IPS DF 6.9 (cell line): ENCODE results near the gene SERINC2.

Source experiments
- DNase-seq: peaks from one replicate; pipeline ENCODE4 v3.0.0-alpha.2; 2013; ENCODE audit warnings: low read depth, low spot score
- H3K27ac ChIP-seq: one replicate; pipeline ENCODE4 v1.5.1; 2013; ENCODE audit warnings: low read length, control low read depth
- H3K27me3 ChIP-seq: 2 replicates; pipeline ENCODE4 v1.6.1; 2013; ENCODE audit warnings: mild to moderate bottlenecking, low read length; ENCODE audit not compliant: control insufficient read depth, insufficient read depth
- H3K36me3 ChIP-seq: 2 replicates; pipeline ENCODE4 v1.6.1; 2013; ENCODE audit warnings: low read length; ENCODE audit not compliant: control insufficient read depth, insufficient read depth
- H3K4me1 ChIP-seq: 2 replicates; pipeline ENCODE4 v1.6.1; 2013; ENCODE audit warnings: low read length; ENCODE audit not compliant: control insufficient read depth, insufficient read depth
- H3K4me3 ChIP-seq: 2 replicates; pipeline ENCODE4 v1.5.1; 2013; ENCODE audit warnings: mild to moderate bottlenecking, low read length
- H3K9me3 ChIP-seq: 2 replicates; pipeline ENCODE4 v1.6.1; 2013; ENCODE audit warnings: low read length, inconsistent platforms; ENCODE audit not compliant: control insufficient read depth, insufficient read depth
- WGBS: extraction: QIAGEN DNeasy Blood & Tissue Kit; methylation state at CpG from one replicate; pipeline ENCODE4 v1.1.7; 2013; ENCODE audit warnings: mixed read lengths, missing lambda C conversion rate; ENCODE audit not compliant: insufficient read length, insufficient coverage; 5-methylcytosine and 5-hydroxymethylcytosine counted together

The SERINC2 gene

GRCh38 chr1:31412732-31413404 is at the start of gene SERINC2:
Gene SERINC2, plus strand, starts transcription at chr1:31413213. Its CDS starts 53 bp downstream, at chr1:31413266.
- Histone ChIP-seq H3K9me3 (no peaks in the 10 kb centered on the region), H3K27ac (no peak within 1 kb of the TSS), H3K36me3 (no peaks in the 10 kb centered on the region), H3K27me3 (no peaks in the 10 kb centered on the region), H3K4me1 (peaks cover 6% of the 10 kb centered on the region), H3K4me3 (peak within 1 kb of the TSS; percentile 78)
- WGBS: no CpG with 5 or more reads among the region's 63 CpGs
- no peak for DNase-seq

DNA sequence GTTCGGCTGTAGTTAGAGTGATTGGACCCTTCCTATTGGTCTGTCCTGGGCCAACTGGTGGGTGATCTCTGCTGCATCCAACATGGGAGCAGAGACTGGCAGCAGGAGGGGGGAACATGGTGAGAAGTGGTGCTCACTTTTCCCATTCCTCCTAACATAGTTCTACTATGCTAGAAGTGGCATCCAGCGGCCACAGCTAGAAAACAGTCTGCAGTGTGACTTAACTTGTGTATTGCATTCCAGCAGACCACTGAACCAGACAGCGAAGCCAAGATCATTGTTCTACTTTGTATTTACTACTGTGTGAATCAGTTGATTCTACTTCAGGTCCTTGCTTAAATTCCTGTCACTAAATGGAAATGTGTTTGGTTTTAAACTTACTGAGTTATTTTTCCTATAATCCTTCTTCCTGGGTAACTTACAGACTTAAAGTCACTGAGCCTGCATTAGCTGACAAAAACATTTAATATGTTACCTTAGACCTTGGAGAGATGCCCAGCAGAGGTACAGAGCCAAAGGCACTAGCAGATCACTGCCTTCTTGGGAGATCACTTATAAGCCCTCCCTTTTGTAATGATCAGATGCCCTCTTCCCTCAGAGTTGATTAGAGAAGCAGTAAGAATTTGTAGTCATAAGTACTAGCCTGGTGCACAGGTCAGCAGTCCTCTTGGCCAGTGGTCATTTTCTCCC is 48.3 kb upstream of the SERINC2 start:
- H3K9me3 ChIP-seq: no peaks in the 10 kb centered on the region
- 0 out of 2 replicates have a peak, but pooled peaks cover 5% of the 10 kb centered on the region for H3K36me3 ChIP-seq
- H3K4me3 ChIP-seq: no peak overlapping the region
- H3K27me3 ChIP-seq: no peaks in the 10 kb centered on the region
- peaks cover 4% of the 10 kb centered on the region; the same call in 1 of the 2 replicates for H3K4me1 ChIP-seq
- no CpG with 5 or more reads among the region's 3 CpGs for WGBS
- no peak for DNase-seq
- H3K27ac ChIP-seq: no peak overlapping the region

- DNase-seq: no peak
- WGBS: no CpG with 5 or more reads among the region's 2 CpGs
- 0 out of 2 replicates have a peak, but pooled peaks cover 5% of the 10 kb centered on the region for H3K36me3 ChIP-seq
- H3K27me3 ChIP-seq: no peaks in the 10 kb centered on the region
- no peak overlapping the region for H3K4me3 ChIP-seq
- peaks cover 4% of the 10 kb centered on the region; the same call in 1 of the 2 replicates for H3K4me1 ChIP-seq
- H3K27ac ChIP-seq: no peak overlapping the region
- no peaks in the 10 kb centered on the region for H3K9me3 ChIP-seq
Observed at GRCh38 chr1:31366796-31367195, 46.2 kb upstream of the SERINC2 start.

DNA sequence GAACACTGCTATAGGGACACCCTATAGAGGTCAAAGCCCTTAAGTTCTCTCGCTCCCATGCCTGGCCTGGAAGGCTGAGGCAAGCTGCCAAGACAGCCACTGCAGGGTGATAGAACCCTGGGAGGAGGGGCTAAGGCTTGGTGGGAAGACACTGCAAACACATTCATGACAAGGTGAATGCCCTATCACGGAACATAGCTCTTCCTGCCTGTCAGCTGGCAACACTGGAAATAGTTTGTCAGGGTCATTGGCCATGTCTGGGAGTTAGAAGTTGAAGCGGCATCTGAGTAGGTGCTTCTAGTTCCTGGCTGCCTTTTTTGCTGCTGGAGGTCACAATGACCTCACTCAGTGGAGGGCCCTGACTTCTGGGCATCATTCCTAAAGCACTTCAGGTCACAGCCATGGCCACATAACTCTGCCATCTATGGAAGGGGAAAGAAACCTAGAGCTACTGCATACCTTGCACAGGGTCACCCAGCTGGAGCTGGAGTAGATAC is 44.4 kb upstream of the SERINC2 start:
- Histone ChIP-seq H3K4me3 (no peak overlapping the region), H3K27me3 (no peaks in the 10 kb centered on the region), H3K9me3 (no peaks in the 10 kb centered on the region), H3K36me3 (0 out of 2 replicates have a peak, but pooled peaks cover 5% of the 10 kb centered on the region), H3K27ac (no peak overlapping the region), H3K4me1 (peaks cover 12% of the 10 kb centered on the region; the same call in 1 of the 2 replicates)
- no CpG with 5 or more reads among the region's 3 CpGs for WGBS
- no peak for DNase-seq

DNA sequence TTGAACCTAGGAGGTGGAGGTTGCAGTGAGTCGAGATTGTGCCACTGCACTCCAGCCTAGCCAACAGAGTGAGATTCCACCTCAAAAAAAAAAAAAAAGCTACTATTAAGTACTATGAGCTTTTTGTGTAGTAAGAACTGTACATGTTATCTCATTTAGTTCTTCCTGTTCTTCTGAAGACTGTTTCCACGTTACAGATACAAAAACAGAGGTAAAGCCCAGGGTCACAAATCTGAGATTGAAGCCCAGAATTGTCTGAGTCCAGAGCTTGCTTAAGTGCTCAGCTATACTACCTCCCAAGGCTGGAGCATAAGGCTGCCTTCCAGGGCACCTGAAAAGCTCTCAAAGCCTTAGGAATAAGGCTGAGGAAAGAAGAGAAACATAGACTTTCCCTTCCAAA is 43.0 kb upstream of the SERINC2 start:
- H3K36me3 ChIP-seq: no peaks in the 10 kb centered on the region
- no peaks in the 10 kb centered on the region for H3K27me3 ChIP-seq
- H3K4me3 ChIP-seq: no peak overlapping the region
- WGBS: no CpG with 5 or more reads among the region's 2 CpGs
- no peaks in the 10 kb centered on the region for H3K9me3 ChIP-seq
- no peak for DNase-seq
- no peak overlapping the region for H3K27ac ChIP-seq
- peaks cover 17% of the 10 kb centered on the region for H3K4me1 ChIP-seq

GRCh38 chr1:31370565-31370964 is 42.4 kb upstream of the SERINC2 start:
- no peak overlapping the region for H3K4me3 ChIP-seq
- no peaks in the 10 kb centered on the region for H3K36me3 ChIP-seq
- no peaks in the 10 kb centered on the region for H3K27me3 ChIP-seq
- H3K9me3 ChIP-seq: no peaks in the 10 kb centered on the region
- WGBS: no CpG with 5 or more reads among the region's 4 CpGs
- H3K27ac ChIP-seq: no peak overlapping the region
- no peak for DNase-seq
- peaks cover 17% of the 10 kb centered on the region for H3K4me1 ChIP-seq

DNA sequence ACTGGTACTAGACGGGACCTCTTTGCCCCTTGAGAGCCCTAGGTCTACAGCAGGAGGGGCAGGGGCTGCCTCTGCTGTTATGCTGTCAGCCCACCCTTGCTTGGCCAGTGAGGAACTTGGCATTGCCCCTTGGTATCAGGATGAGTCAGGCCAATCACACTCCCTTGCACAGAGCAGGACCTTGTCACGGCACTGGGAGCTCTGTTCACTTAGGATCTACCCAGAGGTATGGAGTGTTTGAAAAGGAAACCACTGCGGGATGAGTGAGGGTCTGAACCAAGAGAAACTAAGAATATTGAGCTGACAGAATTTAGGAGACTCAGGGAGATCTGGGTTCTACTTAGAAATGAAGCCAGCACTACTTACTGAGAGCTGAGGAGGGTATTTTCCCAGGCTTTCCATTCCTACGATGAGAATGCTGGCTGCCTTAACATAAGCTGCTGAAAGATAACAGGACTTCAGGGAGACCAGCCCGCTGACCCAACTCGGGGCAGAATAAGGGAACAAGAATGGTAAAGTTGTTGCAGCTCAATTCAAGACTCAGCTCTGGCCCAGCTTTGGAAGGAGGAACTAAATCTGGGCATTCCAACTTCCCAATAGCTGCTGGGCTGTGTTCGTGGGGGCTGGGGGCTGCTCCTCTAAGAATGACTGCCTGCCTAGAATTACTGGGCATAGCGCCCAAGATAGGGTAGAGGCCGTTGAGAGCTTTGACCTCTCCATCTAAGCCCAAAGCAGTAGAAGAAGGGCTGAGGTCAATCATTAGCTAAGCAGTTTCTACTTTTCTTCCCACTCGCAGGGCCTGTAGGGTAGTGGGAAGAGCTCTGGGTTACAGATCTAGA is 41.7 kb upstream of the SERINC2 start:
- Histone ChIP-seq H3K27ac (no peak overlapping the region), H3K4me3 (no peak overlapping the region), H3K27me3 (no peaks in the 10 kb centered on the region), H3K9me3 (no peaks in the 10 kb centered on the region), H3K36me3 (no peaks in the 10 kb centered on the region), H3K4me1 (peaks cover 15% of the 10 kb centered on the region)
- DNase-seq: no peak
- WGBS: no CpG with 5 or more reads among the region's 10 CpGs

- Histone ChIP-seq H3K4me3 (no peak overlapping the region), H3K27ac (no peak overlapping the region), H3K36me3 (no peaks in the 10 kb centered on the region), H3K4me1 (peaks cover 14% of the 10 kb centered on the region), H3K27me3 (no peaks in the 10 kb centered on the region), H3K9me3 (no peaks in the 10 kb centered on the region)
- no CpG with 5 or more reads among the region's 3 CpGs for WGBS
- no peak for DNase-seq
Observed at GRCh38 chr1:31372051-31372450, 41.0 kb upstream of the SERINC2 start.

DNA sequence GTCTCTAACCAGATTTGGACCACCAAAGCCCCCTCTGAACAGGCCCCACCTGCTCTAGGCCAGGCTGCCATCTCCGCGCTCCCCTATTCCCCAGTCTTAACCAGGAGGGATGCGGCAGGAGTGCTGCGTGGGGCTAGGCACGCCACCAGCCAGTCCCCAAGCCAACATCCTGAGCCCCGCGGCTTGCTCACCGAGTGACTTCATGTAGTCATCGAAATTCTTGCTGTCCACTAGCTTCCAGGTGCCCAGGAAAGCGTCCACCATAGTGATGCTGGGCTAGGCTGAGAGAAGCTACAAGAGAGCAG is 40.3 kb upstream of the SERINC2 start:
- Histone ChIP-seq H3K27me3 (no peaks in the 10 kb centered on the region), H3K4me1 (peaks cover 14% of the 10 kb centered on the region), H3K36me3 (no peaks in the 10 kb centered on the region), H3K9me3 (no peaks in the 10 kb centered on the region), H3K4me3 (peak overlapping the region; percentile 32; the same call in 1 of the 2 replicates), H3K27ac (no peak overlapping the region)
- DNase-seq: no peak
- WGBS: no CpG with 5 or more reads among the region's 10 CpGs
